ENCODE measurements around the gene LARGE1. TPM values are rescaled to one million over a fixed set of nuclear protein-coding genes. Genes with fewer than 3 reads are reported as not detected.

LARGE1 gene
- total and polyA plus RNA-seq, 11 donors, result 31.2 to 211 (median 129) TPM

- no peaks in the 10 kb centered on the region for H3K27me3 ChIP-seq
- intact Hi-C loops (cut with DNase I), result loop anchor here in 1 of 10 donors (5.0 kb wide), 1 partner anchor 47 kb away; no protein-coding TSS in a partner anchor
- ATAC-seq (no peak), DNase-seq (no peak)
- H3K36me3 ChIP-seq, result no peaks in the 10 kb centered on the region
- no peak overlapping the region for H3K27ac ChIP-seq
- 92 to 95% (median 93%) methylated on average over 4 of the region's 4 CpGs for WGBS, 4 donors
- H3K4me1 ChIP-seq, result peaks cover 0 to 6% (median 0%) of the 10 kb centered on the region in 12 donors
- H3K4me3 ChIP-seq, result no peak overlapping the region
- H3K9me3 ChIP-seq, result peaks cover 0 to 28% (median 17%) of the 10 kb centered on the region in 12 donors
- TF ChIP-seq POLR2A (IDR thresholded peaks at IDR 0.05) (no peak), CTCF (IDR thresholded peaks at IDR 0.05) (no peak)
These were observed 695.4 kb downstream of the LARGE1 start for GRCh38 chr22:33224841-33225240.

Small RNA genes within 50 kb of the gene (microRNA-seq; reads per million reads assigned to microRNA genes)
- 0 to 0.21 (median 0) reads per million in 4 donors for gene MIR4764
